ENCODE data around the gene IRF5.
"Not testable (repeated sequence)": the region's sequence is repeated elsewhere in the genome, so short reads cannot be mapped to it uniquely, and the experiment has no call there.

Gene IRF5

DNA sequence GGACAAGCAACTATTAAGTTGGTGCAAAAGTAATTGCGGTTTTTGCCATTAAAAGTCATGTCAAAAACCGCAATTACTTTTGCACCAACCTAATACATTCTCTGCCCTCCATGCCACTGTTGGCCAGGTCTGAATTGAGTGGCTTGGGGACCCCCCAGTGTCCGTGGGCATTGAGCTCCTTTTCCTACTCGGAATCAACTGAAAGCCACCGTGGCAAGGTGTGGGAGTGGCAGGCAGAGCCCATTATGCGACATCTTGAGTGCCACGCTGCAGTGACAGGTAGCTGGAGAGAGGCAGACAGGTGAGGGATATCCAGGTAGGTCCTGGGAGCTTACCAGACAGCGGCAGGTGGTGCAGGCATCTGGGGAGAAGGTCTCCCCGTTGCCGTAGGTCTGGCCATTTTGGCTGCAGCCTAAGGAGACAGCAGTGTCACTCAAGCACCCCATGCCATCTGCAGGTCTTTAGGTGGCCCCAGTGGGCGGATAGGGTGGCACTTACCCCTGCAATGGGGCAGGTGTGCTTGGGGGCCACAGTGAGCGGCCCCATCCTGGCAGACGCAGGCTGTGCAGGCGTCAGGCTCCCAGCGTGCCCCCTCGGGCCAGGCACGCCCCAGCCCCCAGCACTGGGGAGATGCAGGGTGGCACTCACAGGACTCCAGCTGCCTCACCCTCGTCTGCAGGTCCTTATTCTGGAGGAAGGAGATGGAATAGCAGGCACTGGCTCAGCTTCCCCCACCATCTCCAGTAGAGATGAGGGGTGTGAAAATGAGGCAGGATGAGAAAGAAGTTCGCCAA is 30.8 kb upstream of the IRF5 start:
- DNase-seq = no peak

DNA sequence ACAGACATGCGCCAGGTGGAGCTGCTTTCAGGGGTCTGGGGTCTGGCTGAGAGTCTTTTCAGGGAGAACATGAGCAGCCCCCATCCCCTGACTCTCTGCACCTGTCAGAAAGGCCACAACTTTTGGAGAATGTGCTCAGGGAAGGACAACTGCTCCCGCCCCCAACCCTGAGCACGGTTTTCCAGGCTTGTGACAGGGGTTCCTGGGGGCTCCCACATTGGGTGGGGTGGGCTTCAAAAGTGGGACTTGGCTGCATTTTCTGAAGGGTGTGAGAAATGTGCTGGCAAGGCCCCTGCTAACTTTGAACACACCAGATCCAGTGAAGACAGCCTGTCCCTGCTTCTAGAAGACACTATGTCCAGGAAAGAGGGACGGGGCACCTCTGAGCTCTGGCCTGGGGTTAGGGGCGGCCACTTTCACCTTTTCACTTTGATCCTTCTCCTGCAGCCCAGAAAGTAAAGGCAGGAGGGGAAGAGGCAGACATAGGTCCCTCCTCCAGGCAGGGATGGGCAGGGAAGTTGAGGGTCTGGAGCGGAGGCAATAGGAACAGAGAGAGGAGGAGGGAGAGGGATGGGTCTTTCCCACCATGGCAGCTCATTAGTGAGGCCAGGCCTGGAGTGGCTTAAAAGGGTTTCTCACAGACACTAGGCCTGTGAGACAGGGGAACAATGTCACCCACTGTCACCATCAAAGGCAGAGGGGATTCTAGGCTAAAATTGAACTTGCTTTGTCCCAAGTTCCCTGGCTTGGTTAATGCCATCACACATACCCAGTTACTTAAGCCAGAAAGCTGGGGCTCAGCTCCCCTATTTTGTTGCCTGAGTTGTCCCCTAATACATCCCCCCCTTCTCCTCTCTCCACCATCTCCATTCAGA is 28.7 kb upstream of the IRF5 start:
- no peak for DNase-seq

DNA sequence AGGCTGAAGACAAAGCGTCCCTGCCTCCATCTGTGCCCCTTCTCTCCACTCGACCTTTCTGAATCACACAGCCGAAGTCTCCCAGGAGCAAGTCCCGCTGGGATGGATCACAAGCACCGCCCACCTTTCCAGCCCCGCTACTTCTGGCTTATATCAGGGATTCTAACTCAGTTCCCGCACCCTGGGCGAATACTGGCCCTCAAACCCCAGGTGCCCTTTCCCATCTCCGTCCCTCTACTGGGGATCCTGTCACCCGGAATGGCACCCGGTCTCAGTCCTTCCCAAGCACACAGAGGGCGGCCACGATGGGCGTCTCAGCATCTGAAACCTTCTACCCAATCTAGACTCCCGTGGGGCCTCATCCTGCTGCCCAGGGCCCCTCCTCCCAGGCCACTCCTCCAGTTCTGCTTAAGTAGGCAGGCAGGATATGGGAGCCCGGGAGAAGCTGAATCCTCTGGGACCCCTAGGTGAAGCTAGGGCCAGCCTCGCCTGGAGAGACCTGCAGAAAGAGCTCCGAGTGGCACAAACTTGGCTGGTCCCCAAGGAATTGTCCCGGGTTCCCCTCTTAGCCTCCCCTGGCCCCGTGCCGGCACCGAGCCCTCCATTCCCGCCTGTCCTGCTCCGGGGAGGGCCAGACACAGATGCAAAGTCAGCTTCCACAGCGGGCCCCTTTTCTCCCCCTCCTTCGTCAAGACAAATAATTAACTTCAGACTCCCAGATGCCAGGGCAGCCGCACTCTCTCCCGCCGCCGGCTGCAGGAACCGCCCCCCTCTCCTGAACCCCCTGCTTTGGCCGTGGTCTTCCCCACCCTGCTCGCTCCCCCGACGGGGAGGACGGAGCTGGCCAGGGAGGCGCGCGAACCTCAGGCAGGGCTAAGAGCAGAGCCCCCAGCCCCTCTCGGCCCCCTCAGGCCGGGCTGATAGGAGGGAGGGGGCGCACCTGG is 27.8 kb upstream of the IRF5 start:
- DNase-seq = no peak

DNA sequence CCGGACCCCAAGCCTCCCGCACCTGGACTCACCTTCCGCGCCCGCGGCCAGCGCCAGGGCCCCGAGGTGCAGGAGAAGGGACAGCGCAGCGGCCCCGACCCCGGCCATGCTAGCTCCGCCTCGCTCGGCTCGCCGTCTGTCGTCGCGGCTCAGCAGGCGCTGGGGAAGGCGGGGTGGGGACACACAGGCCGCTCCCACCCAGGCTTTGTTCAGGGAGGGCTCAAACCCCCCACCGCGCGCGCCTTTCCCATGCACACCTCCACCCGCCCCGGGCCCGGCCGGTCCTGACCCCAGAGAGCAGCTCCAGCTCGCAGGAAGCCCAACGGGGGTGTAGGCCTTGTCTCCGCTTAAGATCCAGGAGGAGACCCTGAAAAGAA is 27.2 kb upstream of the IRF5 start, which contains the start of gene KCP:
Gene KCP, minus strand, starts transcription at position 141 of the 377 bp plus-strand sequence. Its CDS starts 33 bp downstream, at position 108.
- DNase-seq = no peak

DNA sequence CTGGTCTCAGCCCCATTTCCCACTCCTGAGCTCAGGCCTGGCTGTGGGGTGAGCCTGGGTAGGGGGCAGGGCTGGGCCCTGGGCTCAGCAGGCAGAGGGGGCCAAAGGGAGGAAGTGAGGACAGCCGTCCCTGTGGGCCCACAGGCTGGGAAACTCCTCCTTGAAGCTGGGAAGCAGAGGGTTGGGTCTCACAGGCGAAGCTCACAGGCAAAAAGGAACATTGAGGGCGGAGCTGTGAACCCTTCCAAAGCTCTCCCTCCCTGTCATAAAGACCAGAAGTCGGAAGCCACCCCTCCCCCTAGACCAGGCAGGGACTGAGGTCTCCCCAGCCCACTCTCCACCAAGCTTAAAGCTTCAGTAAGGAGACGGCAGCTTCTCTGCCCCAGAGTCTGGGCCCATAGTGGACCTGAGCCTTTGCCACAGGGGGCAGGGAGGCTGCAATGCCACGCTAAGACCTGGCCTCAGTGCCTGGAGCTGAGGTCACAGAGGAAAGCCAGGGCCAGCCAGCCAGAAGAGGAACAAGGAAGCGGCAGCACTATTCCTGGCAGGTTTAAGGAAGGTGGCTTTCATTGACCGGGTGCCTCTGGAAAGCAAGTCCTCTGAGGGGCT is 26.2 kb upstream of the IRF5 start:
- no peak for DNase-seq

DNA sequence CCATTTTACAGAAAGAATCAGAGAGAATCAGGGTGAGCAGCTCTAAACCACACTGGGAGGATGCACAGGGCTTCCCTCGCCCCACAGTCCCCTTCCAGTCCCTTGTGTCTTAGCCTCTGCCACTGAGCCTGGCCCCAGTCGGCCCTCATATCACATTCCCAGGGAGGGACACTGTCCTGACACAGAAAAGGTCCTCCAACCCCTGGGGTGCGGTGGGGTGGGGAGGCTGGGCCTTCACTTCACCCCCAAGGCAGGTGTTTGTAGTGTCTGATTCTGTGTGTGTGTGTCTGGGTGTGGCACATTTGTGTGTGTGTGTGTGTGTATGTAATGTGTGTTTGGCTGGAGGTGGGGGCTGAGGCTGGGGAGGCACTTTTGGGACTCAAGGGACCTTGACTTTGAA is 25.4 kb upstream of the IRF5 start:
- DNase-seq = no peak

DNA sequence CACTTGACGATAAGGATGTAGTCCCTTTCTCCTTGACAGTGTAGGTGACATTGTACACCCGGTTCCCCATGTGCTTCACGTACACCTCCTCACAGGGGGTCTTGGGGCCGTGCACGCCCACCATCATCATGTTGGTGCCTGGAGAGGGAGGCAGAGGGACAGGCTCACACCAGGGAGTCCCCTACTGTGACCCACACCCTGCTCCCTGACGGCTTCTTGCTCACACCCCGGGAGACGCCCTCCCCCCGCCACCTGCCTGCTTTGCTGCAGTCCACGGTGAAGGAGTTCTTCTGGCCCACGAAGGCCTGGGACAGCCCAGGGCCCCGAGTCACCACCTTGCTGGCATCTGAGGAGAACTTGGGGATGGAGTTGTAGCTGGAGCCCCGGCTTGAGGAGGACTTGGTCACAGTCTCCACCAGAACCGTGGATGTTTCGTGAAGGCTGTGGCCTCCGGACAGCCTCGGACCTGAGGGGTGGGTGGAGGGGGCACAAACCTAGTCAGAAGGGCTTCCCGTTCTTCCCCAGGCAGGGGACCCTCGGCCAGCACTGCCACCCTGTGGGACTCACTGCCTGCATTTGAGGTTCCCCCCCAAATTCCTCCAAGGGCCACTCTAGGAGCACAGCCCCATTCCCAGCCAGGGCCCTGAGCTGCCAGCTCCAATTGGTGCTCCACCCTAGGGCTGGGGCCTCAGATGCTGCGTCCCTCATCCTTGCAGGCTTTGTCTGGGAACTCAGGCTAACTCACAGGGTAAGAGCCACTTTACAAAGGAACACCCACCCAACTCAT is 24.8 kb upstream of the IRF5 start:
- not testable (repeated sequence) for DNase-seq

DNA sequence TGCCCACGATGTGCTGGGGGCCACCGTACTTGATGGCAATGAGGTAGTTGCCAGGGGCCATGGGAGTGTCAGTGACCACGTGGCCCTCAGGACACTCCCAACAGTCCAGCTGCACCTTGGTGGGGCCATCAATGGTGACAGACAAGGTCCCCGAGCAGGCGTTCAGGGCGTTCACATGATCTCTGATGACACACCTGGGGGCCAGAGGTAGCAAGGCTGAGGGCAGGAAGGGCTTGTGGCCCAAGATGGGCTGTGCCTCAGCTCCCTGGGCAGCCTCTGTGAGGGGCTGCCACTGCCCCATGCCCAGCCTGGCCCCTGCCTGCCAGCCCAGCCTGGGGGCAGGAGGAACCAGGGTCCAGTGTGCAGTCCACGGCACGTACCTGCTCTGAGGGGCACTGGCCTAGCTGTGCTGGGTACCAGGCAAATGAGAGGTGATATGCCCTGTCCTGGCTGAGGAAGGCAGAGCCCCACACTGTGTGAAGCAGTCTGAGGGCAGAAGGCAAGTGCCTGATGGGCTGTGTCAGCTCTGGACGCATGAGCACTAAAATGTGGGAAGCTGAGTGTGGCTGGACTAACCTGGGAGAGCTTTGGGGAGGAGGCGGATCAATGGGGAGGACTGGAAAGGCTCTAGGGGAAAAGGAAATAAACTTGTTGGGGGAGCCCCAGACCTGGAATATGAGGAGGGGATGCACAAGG is 23.7 kb upstream of the IRF5 start:
- no peak for DNase-seq

DNA sequence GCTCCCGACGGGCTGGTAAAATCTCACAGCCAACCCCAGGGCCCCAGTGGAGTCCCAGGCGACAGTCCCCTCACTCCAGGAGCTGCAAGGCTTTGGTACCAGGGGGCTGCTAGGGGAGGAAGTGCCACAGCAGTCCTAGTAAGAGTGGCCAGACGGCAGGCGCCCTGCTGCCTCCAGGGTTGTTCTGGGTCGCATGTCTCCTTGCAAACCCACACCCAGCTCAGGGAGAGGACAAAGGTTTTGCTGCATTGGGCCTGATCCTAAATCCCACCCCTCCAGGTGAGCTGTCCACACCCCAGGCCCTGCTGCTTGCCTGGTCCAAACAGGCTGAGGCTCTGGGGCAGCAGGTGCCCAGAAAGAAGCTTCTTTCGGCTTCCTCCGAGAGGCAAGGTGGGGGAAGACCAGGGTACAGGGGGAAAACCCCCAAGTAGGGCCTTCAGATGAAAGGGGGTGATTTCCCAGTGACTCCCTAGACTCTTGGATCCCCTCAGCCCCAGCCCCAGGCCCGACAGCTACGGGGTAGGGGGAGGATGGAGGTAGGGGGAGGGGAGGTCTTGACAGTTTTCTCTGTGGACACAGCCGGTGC is 23.1 kb upstream of the IRF5 start:
- no peak for DNase-seq

DNA sequence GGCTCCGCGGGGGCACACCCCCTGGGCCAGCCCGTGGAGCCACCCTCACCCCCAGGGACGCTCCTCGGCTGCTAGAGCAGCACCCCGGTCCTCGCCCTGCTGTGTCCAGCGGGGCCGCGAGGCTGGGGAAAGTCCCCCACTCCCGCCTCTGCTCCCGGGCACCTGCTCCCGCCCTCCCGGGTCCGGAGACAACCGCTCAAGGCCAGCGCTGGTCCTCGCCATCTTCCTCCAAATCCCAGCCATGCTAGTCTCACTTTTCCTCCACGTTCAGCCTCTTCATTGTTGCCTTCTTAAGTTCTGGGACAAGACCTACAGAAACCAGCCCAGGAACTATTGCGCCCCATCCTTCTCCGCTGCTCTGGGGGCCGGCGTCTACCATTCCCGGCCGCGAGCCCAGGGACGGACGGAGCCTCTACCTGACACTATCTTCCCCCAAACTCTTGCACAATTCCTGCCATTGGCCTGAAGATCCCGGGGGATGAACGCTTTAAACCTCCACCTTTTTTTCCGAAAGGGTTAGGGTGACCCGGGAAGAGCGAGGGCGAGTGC is 22.4 kb upstream of the IRF5 start:
- DNase-seq = no peak

DNA sequence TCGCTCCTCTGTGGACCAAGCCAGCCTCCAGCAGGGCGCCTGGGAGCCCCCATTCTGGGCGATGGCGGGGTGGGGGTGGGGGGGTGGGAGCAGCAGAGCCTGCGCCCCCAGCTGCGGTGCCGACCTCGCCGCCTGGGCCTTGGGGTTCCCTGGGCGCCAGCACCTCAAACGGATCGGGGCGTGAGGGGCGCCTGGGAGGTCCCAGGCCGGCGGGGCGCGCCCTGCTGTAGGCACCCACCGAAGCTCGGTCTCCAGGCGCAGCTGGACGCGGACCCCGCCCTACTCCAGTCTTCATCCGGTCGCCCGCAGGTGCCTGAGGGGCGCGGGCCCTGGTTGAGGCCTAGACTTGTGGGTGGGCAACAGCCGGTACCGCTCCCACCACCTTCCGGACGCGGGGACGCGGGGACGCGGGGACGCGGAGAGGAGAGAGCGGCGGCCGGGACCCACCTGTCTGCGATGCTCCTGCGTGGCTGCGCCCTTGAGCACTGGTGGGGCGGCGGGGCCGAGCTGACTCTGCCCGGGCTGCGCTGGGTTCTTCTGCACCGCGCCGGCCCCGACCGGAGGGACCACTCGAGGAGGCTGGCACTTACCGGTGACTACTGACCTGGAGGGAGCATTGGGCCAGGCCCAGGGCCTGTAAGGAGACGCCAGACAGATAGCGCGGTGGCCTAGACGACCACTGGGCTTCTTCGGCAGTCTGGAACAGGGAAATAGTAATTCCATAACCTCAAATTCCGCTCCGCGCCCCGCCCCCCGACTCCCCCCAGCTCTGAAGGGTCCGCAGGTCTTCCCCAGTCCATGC is 21.7 kb upstream of the IRF5 start:
- no peak for DNase-seq

DNA sequence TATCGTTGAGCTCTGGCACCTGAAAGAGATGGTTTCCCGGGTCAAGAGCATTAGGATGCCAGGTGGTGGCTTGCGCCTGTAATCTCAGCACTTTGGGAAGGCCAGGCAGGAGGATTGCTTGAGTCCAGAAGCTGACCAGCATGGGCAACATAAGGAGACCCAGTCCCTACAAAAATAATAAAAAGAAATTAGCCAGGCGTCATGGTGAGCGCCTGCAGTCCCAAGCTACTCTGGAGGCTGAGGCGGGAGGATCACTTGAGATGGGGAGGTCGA is 21.1 kb upstream of the IRF5 start:
- no peak for DNase-seq

DNA sequence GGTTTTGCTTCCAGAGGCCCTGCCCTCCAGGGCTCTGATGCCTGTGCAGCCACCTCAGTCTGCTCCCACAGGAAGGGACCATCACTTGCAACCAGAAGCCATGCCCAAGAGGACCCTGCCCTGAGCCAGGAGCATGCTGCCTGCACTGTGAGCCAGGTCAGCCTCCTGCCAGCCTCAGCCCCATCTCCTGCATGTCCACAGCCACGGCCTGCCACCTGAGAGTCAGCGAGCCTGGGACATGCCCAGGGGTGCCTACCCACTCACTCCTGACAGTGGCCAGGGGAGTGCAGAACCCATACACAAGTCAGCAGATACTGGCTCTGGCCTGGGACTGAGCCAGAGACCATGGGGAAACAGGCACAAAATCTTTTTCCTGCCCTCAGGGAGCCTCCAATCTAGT is 20.6 kb upstream of the IRF5 start:
- no peak for DNase-seq

DNA sequence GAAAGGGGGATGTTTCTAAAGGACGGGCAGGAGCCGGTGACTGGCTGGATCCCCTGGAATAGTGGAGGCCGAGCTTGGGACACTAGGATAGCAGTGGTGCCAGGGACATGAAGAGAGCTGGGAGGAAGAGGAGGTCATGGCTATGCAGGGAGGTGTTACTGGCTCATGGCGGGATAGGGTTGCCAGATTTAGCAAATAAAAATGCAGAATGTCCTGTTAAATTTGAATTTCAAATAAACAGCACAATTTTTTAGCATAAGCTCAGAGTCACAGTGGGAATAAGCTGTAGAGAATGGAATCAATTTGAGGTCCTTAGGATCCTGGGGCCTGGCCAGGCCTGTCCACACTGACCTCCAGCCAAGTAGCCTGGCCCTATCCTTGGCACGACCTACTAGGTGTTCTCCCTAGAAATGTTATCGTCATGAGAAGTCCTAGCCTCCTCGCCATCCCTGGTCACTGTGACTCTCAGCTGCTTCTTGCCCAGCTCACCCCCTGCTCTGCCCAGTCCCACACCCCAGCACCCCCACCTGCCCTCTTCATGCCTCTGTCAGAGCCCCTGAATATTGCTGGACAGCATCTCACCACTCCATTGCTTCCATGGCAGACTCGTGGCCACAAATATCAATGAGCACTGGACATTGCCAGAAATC is 19.6 kb upstream of the IRF5 start:
- no peak for DNase-seq

DNA sequence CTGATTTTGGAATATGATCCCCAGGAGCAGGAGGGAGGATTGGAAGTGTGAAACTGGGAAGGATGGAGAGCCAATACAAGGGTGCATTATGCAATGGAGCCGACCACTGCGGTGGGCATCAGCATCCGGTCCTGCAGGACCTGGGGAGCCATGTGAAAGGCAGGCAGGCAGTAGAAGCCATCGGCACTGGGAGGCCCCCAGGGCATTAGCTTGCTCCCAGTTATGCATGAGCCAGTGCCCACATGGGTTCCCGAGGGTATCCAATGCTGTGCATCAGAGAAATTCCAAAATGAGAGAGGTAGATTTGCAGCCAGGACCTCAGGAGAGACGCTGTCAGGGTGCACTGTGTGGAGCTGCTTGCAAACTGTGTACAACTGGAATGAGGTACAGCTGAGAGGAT is 18.5 kb upstream of the IRF5 start:
- DNase-seq = no peak

DNA sequence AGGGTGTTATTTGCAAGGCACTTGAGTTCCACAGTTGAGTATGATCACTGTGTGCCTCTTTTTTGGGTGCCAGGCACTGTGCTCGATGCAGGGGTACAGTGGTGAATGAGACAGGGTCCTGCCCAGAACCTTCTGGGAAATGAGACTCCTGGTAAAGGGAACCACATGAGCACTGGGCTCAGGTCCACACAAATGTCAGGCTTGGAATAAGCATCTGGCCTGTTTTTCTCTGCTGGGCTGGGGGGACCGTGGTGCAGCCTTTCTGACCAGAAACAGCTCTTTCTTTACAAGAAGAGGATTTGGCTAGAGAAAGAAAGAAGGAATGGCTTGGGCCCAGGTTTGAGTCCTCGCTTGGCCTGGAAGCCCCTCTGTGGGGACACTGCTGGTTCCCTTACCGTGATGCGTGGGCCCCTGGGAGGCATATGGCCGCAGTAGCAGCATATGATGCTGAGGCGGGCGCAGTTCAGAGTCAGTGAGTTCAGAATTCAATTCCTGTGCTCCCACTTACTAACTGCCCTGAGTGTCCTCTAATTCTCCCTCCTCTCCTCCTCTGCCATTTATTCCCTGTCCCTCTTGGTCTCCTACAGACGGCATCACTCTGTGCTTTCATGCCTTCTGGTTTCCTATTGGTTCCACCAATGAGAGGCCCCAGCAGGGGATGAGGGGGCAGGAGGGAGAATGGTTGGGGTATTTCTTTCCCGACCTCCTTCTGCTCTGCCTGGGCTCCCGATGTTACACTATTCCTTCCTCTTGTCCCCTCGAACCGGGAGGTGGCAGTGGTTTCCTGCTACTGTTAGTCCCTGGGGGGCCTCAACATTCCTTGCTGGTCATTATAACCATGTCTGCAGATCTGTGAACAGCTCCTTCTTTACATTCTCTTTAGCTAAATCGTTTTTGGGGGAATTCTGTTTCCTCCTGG is 17.6 kb upstream of the IRF5 start:
- no peak for DNase-seq

DNA sequence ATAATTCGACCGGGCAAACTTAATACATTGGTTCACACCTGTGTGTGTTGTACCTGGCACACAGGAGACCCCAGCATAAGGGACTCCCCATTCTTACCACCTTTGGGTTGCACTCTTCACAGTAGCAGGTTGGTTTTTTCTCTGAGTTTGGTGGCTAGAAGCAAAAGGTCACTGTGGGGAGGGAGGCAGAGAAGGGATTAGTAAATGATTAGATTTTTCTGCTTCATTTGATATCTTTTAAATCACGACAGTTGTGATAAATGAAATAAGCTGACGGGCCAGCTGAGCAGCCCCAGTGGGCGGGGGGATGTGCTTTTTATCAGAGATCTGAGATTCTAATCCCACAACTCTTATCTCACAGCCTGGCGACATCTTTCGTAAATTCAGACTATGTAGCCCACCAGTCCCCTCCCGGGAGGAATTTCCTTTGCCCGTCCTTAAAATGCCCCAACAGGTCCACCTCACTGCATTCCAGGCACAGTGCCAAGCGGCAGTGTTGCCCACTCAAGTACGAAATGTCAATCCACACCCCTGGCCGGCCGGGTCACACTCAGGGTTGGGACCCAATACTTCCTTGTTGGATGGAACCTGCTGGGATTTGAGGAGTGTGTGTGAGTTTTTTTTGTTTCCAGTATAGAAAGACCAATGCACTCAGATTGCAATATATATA is 16.7 kb upstream of the IRF5 start:
- no peak for DNase-seq
